Astrocyte (in vitro differentiated cells and primary cell): ENCODE data around the gene YPEL3.

Experiments
- CTCF ChIP-seq: IDR thresholded peaks from 2 replicates; pipeline ENCODE4 v1.5.1; 2011; ENCODE audit warnings: low read depth, mild to moderate bottlenecking, inconsistent platforms, low read length, moderate library complexity; ENCODE audit not compliant: insufficient read depth
- EZH2 ChIP-seq: IDR thresholded peaks from 2 replicates; pipeline ENCODE4 v1.6.1; 2012; ENCODE audit warnings: mild to moderate bottlenecking, low read length, inconsistent platforms; ENCODE audit not compliant: insufficient read depth

GRCh38 chr16:30122604-30123160, 26.7 kb upstream of the YPEL3 start:
- no peak for TF ChIP-seq CTCF
- no peak for TF ChIP-seq EZH2
